ENCODE results near the gene LRRC53.

The LRRC53 gene

GRCh38 chr1:74512170-74512915 lies at the start of gene LRRC53:
Gene LRRC53, minus strand, starts transcription at chr1:74512611. Its CDS starts 29,262 bp downstream, at chr1:74483349.
- no peak for DNase-seq

- no peak for DNase-seq
Observed at GRCh38 chr1:74549932-74550331, 37.5 kb upstream of the LRRC53 start.

GRCh38 chr1:74548961-74549750 lies 36.7 kb upstream of the LRRC53 start:
- no peak for DNase-seq

GRCh38 chr1:74545821-74546220 lies 33.4 kb upstream of the LRRC53 start:
- DNase-seq: no peak

- no peak for DNase-seq
Observed at GRCh38 chr1:74534241-74534640, 21.8 kb upstream of the LRRC53 start.

- DNase-seq: no peak
Observed at GRCh38 chr1:74531796-74532195, 19.4 kb upstream of the LRRC53 start.

- DNase-seq: no peak
Observed at GRCh38 chr1:74530892-74531291, 18.5 kb upstream of the LRRC53 start.

- DNase-seq: no peak
Observed at GRCh38 chr1:74528123-74528522, 15.7 kb upstream of the LRRC53 start.

- no peak for DNase-seq
Observed at GRCh38 chr1:74526708-74527107, 14.3 kb upstream of the LRRC53 start.

GRCh38 chr1:74523873-74524480 lies 11.6 kb upstream of the LRRC53 start:
- DNase-seq: no peak

- no peak for DNase-seq
Observed at GRCh38 chr1:74522148-74522547, 9.7 kb upstream of the LRRC53 start.

- no peak for DNase-seq
Observed at GRCh38 chr1:74517599-74518051, 5.2 kb upstream of the LRRC53 start.

GRCh38 chr1:74513411-74514300 lies 1.2 kb upstream of the LRRC53 start:
- no peak for DNase-seq

- DNase-seq: no peak
Observed at GRCh38 chr1:74508449-74508848, 4.0 kb downstream of the LRRC53 start.

- DNase-seq: no peak
Observed at GRCh38 chr1:74505928-74506710, 6.3 kb downstream of the LRRC53 start.

- DNase-seq: no peak
Observed at GRCh38 chr1:74504933-74505512, 7.4 kb downstream of the LRRC53 start.

- no peak for DNase-seq
Observed at GRCh38 chr1:74504125-74504932, 8.1 kb downstream of the LRRC53 start.

GRCh38 chr1:74502858-74503257 lies 9.6 kb downstream of the LRRC53 start:
- no peak for DNase-seq

GRCh38 chr1:74502432-74502831 lies 10.0 kb downstream of the LRRC53 start:
- no peak for DNase-seq

- no peak for DNase-seq
Observed at GRCh38 chr1:74498901-74499300, 13.5 kb downstream of the LRRC53 start.

GRCh38 chr1:74496669-74497068 lies 15.7 kb downstream of the LRRC53 start:
- no peak for DNase-seq
